ENCODE data around the gene DCLK1.

DCLK1 gene

GRCh38 chr13:35824825-35825224, 306.4 kb downstream of the DCLK1 start:
- no peak overlapping the region for H2AFZ ChIP-seq (ENCODE audit: low read depth)
- no peak overlapping the region for H3K4me3 ChIP-seq (IDR thresholded peaks at IDR 0.05; ENCODE audit: insufficient read depth, low read depth, low read length)
- H4K20me1 ChIP-seq (ENCODE audit: insufficient read depth), result no peaks in the 10 kb centered on the region
- no peaks in the 10 kb centered on the region for H3K4me1 ChIP-seq (ENCODE audit: low read depth, poor library complexity, severe bottlenecking)
- H3K36me3 ChIP-seq (ENCODE audit: insufficient read depth), result no peaks in the 10 kb centered on the region
- H3K9ac ChIP-seq, result no peak overlapping the region
- no peaks in the 10 kb centered on the region for H3K79me2 ChIP-seq (ENCODE audit: insufficient read depth, low read depth)
- no peak for TF ChIP-seq CTCF (conservative IDR thresholded peaks at IDR 0.05; ENCODE audit: low read depth, low read length)
- no peak overlapping the region for H3K27ac ChIP-seq
- H3K4me2 ChIP-seq, result no peak overlapping the region
- no peaks in the 10 kb centered on the region for H3K27me3 ChIP-seq (ENCODE audit: insufficient read depth, low read depth)

- no peak overlapping the region for H3K4me3 ChIP-seq (IDR thresholded peaks at IDR 0.05; ENCODE audit: insufficient read depth, low read depth, low read length)
- no peaks in the 10 kb centered on the region for H3K27me3 ChIP-seq (ENCODE audit: insufficient read depth, low read depth)
- H3K79me2 ChIP-seq (ENCODE audit: insufficient read depth, low read depth), result no peaks in the 10 kb centered on the region
- no peak overlapping the region for H3K9ac ChIP-seq
- H3K4me1 ChIP-seq (ENCODE audit: low read depth, poor library complexity, severe bottlenecking), result no peaks in the 10 kb centered on the region
- H4K20me1 ChIP-seq (ENCODE audit: insufficient read depth), result no peaks in the 10 kb centered on the region
- TF ChIP-seq CTCF (conservative IDR thresholded peaks at IDR 0.05; ENCODE audit: low read depth, low read length), result no peak
- no peaks in the 10 kb centered on the region for H3K36me3 ChIP-seq (ENCODE audit: insufficient read depth)
- no peak overlapping the region for H2AFZ ChIP-seq (ENCODE audit: low read depth)
- no peak overlapping the region for H3K4me2 ChIP-seq
- no peak overlapping the region for H3K27ac ChIP-seq
Measured at GRCh38 chr13:35824395-35824794, 306.8 kb downstream of the DCLK1 start.

- Histone ChIP-seq H3K4me2 (no peak overlapping the region), H3K27ac (no peak overlapping the region), H4K20me1 (ENCODE audit: insufficient read depth) (no peaks in the 10 kb centered on the region), H2AFZ (ENCODE audit: low read depth) (no peak overlapping the region), H3K79me2 (ENCODE audit: insufficient read depth, low read depth) (no peaks in the 10 kb centered on the region), H3K9ac (no peak overlapping the region), H3K27me3 (ENCODE audit: insufficient read depth, low read depth) (no peaks in the 10 kb centered on the region), H3K4me1 (ENCODE audit: low read depth, poor library complexity, severe bottlenecking) (no peaks in the 10 kb centered on the region), H3K4me3 (IDR thresholded peaks at IDR 0.05; ENCODE audit: insufficient read depth, low read depth, low read length) (no peak overlapping the region), H3K36me3 (ENCODE audit: insufficient read depth) (no peaks in the 10 kb centered on the region)
- TF ChIP-seq CTCF (conservative IDR thresholded peaks at IDR 0.05; ENCODE audit: low read depth, low read length), result no peak
Measured at GRCh38 chr13:35822666-35823065, 308.5 kb downstream of the DCLK1 start.

- no peaks in the 10 kb centered on the region for H3K4me1 ChIP-seq (ENCODE audit: low read depth, poor library complexity, severe bottlenecking)
- no peaks in the 10 kb centered on the region for H3K27me3 ChIP-seq (ENCODE audit: insufficient read depth, low read depth)
- no peak overlapping the region for H3K9ac ChIP-seq
- H4K20me1 ChIP-seq (ENCODE audit: insufficient read depth), result no peaks in the 10 kb centered on the region
- H3K27ac ChIP-seq, result no peak overlapping the region
- H2AFZ ChIP-seq (ENCODE audit: low read depth), result no peak overlapping the region
- peak; percentile 54 for TF ChIP-seq CTCF (conservative IDR thresholded peaks at IDR 0.05; ENCODE audit: low read depth, low read length)
- H3K4me3 ChIP-seq (IDR thresholded peaks at IDR 0.05; ENCODE audit: insufficient read depth, low read depth, low read length), result no peak overlapping the region
- no peaks in the 10 kb centered on the region for H3K36me3 ChIP-seq (ENCODE audit: insufficient read depth)
- no peak overlapping the region for H3K4me2 ChIP-seq
- H3K79me2 ChIP-seq (ENCODE audit: insufficient read depth, low read depth), result no peaks in the 10 kb centered on the region
Measured at GRCh38 chr13:35818633-35819067, 312.5 kb downstream of the DCLK1 start.
